Gastrocnemius medialis (tissue), 4 donors: ENCODE data around the gene PDSS2. TPM values are rescaled to one million over a fixed set of nuclear protein-coding genes. Genes with fewer than 3 reads are reported as not detected.

ENCODE experiments used
- ATAC-seq, 2 donors: fragments of 150-250 bp; one replicate each; pipeline ENCODE4 v1.9.1; 2016
- DNase-seq, 2 donors: peaks; one replicate each; pipeline ENCODE4 v3.0.0-alpha.2; 2019
- H3K27ac ChIP-seq, 4 donors: fragments of 200-600 bp; sonication (generic); 1 replicate in 1 of 4; 2 replicates in 3 of 4; pipeline ENCODE4 v1.5.1; 2016 to 2018; ENCODE audit warnings: mild to moderate bottlenecking in 2 of 4, moderate library complexity in 1 of 4
- H3K27me3 ChIP-seq, 3 donors: fragments of 200-600 bp; sonication (generic) in 2 of 3; 1 replicate in 1 of 3; 2 replicates in 2 of 3; pipeline versions ENCODE4 v1.5.1 to v1.6.0; 2016 to 2019; ENCODE audit warnings: mild to moderate bottlenecking in 1 of 3, moderate library complexity in 1 of 3
- H3K36me3 ChIP-seq, 2 donors: fragments of 200-600 bp; sonication (generic) in 1 of 2; one replicate each; pipeline ENCODE4 v1.5.1; 2017 to 2018
- H3K4me1 ChIP-seq, 2 donors: fragments of 200-600 bp; sonication (generic) in 1 of 2; one replicate each; pipeline ENCODE4 v1.5.1; 2016 to 2017; ENCODE audit warnings: mild to moderate bottlenecking in 2 of 2
- H3K4me3 ChIP-seq, 4 donors: fragments of 200-600 bp; sonication (generic) in 3 of 4; 1 replicate in 1 of 4; 2 replicates in 3 of 4; pipeline ENCODE4 v1.5.1; 2016 to 2019; ENCODE audit warnings: mild to moderate bottlenecking in 2 of 4
- H3K9me3 ChIP-seq, 3 donors: fragments of 200-600 bp; sonication (generic) in 2 of 3; 1 replicate in 1 of 3; 2 replicates in 2 of 3; pipeline ENCODE4 v1.5.1; 2016 to 2019
- CTCF ChIP-seq, 5 experiments: fragments of 450-650 bp in 3 of 5; fragments of 200-600 bp in 2 of 5; sonication (generic) in 2 of 5; IDR thresholded peaks in 4 of 5; conservative IDR thresholded peaks in 1 of 5; 1 replicate in 4 of 5; 2 replicates in 1 of 5; pipeline ENCODE4 v1.5.1; 2016 to 2019; ENCODE audit warnings: antibody characterized with exemption in 5 of 5, mild to moderate bottlenecking in 3 of 5, moderate library complexity in 3 of 5
- POLR2A ChIP-seq, 2 donors: fragments of 450-650 bp; IDR thresholded peaks; one replicate each; pipeline ENCODE4 v1.6.1; 2017; ENCODE audit warnings: antibody characterized with exemption in 2 of 2, mild to moderate bottlenecking in 2 of 2, moderate library complexity in 2 of 2
- in situ Hi-C, 4 donors: fragments of 200-750 bp; cut with MboI; loops; one replicate each; pipeline versions ENCODE4 v1.15.0 to v1.8.0; 2017; ENCODE audit warnings: low sequenced_read_pairs in 4 of 4
- intact Hi-C: fragments of 100-400 bp; cut with DNase I; formaldehyde crosslinking; loops from one replicate; pipeline ENCODE4 v1.15.1; 2023; ENCODE audit warnings: low total_unique reads
- total RNA-seq, 4 donors: library from RNA; depleted of rRNA; stranded (reverse); fragments of >200 nt; gene quantifications; one replicate each; pipeline versions ENCODE4 v1.1.0 to v1.2.3, GENCODE V29; 2016

The PDSS2 gene
- total RNA-seq, 4 donors from 2014 or later: 6.6 to 14.3 (median 10.0) TPM

GRCh38 chr6:107186047-107186446 lies 273.3 kb downstream of the PDSS2 start:
- in situ Hi-C loops: no loop called here
- Histone ChIP-seq H3K9me3 (no peaks in the 10 kb centered on the region), H3K36me3 (no peaks in the 10 kb centered on the region), H3K4me3 (no peak overlapping the region), H3K27ac (no peak overlapping the region), H3K4me1 (no peaks in the 10 kb centered on the region), H3K27me3 (no peaks in the 10 kb centered on the region)
- intact Hi-C loops: no loop called here
- ATAC-seq (no peak), DNase-seq (no peak)
- TF ChIP-seq POLR2A (IDR thresholded peaks at IDR 0.05) (no peak), CTCF (IDR thresholded peaks at IDR 0.05 in 4 of 5, conservative IDR thresholded peaks at IDR 0.05 in 1 of 5) (no peak)

DNA sequence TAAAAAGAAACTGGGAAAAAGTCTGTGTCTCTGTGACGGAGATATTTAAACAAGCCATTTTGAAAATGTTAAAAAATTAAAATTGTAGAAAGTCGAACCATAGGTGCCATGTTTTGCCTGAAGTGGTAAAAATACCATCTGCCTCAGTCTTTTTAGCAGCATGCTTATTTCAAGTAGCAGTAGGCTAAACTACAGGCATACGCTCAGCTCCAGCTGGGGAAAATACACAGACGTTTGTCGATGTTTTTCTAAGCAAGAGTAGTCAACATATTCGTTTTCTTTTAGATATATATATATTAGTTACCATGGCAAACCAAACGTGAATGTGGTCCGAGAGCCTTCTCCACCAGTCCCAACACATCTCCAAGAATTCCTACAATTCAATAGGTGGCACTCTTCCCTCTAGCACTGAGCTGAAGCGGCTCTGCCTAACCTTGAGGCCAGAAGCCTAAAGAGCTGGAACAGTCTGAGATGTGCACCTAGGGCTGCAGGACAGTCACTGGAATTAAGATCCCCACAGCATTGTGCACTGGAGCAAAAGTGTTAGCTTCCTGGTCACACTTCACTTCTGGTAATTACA lies 273.9 kb downstream of the PDSS2 start:
- H3K27ac ChIP-seq: no peak overlapping the region
- ATAC-seq (peak in 1 of 2 donors; percentile 49), DNase-seq (no peak)
- no peaks in the 10 kb centered on the region for H3K27me3 ChIP-seq
- H3K9me3 ChIP-seq: no peaks in the 10 kb centered on the region
- H3K36me3 ChIP-seq: no peaks in the 10 kb centered on the region
- in situ Hi-C loops: no loop called here
- TF ChIP-seq POLR2A (IDR thresholded peaks at IDR 0.05) (no peak), CTCF (IDR thresholded peaks at IDR 0.05 in 4 of 5, conservative IDR thresholded peaks at IDR 0.05 in 1 of 5) (no peak)
- H3K4me3 ChIP-seq: no peak overlapping the region
- no peaks in the 10 kb centered on the region for H3K4me1 ChIP-seq
- intact Hi-C loops: no loop called here

DNA sequence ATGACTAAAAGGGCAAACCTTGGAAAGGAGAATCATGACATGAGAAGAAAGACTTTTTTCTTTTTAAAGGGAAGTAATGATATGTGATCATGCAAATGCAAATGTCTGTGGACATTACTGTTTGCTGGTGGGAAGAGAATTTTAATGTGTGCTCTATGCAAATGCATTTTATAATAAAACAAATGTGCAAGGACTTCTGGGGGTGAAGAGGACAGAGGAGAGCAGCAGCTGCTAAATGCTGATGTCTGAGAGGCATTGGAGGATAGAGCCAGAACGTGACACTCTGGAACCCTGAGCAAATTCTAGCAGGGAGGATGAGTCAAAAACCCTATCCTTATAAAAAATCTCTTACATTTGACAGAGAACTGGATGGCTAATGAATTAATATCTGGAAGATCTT lies 274.9 kb downstream of the PDSS2 start:
- no peak overlapping the region for H3K4me3 ChIP-seq
- no peaks in the 10 kb centered on the region for H3K9me3 ChIP-seq
- no peak for DNase-seq
- no peaks in the 10 kb centered on the region for H3K4me1 ChIP-seq
- no peaks in the 10 kb centered on the region for H3K36me3 ChIP-seq
- no peak for ATAC-seq
- H3K27ac ChIP-seq: no peak overlapping the region
- TF ChIP-seq CTCF (IDR thresholded peaks at IDR 0.05 in 4 of 5, conservative IDR thresholded peaks at IDR 0.05 in 1 of 5) (no peak), POLR2A (IDR thresholded peaks at IDR 0.05) (no peak)
- in situ Hi-C loops: no loop called here
- intact Hi-C loops: no loop called here
- H3K27me3 ChIP-seq: no peaks in the 10 kb centered on the region

DNA sequence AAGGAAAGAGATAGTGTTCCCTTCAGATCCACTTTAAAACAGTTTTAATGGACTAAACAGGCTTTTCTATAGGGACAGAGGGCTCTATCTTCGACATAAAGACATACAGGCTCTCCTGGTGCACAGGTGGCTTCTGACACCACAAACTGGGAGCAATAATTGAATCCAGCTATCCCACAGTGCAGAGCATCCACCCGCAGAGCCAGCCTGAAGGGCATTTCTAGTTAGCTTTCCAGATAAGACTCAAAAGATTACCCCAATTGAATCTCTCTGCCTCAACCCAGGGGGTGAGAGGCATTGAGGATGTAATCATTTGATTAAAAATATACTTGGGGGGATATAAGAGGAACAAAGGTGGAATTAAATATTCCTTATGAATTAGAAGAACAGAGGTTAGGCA lies 279.3 kb downstream of the PDSS2 start:
- Histone ChIP-seq H3K9me3 (no peaks in the 10 kb centered on the region), H3K4me3 (no peak overlapping the region), H3K27me3 (no peaks in the 10 kb centered on the region), H3K36me3 (no peaks in the 10 kb centered on the region), H3K27ac (no peak overlapping the region), H3K4me1 (no peaks in the 10 kb centered on the region)
- no peak for DNase-seq
- in situ Hi-C loops (no loop called here), intact Hi-C loops (no loop called here)
- TF ChIP-seq CTCF (IDR thresholded peaks at IDR 0.05 in 4 of 5, conservative IDR thresholded peaks at IDR 0.05 in 1 of 5) (no peak), POLR2A (IDR thresholded peaks at IDR 0.05) (no peak)
- ATAC-seq: no peak

GRCh38 chr6:107179004-107179403 lies 280.4 kb downstream of the PDSS2 start:
- no peak overlapping the region for H3K27ac ChIP-seq
- H3K9me3 ChIP-seq: no peaks in the 10 kb centered on the region
- no peaks in the 10 kb centered on the region for H3K4me1 ChIP-seq
- intact Hi-C loops: no loop called here
- H3K4me3 ChIP-seq: no peak overlapping the region
- TF ChIP-seq CTCF (IDR thresholded peaks at IDR 0.05 in 4 of 5, conservative IDR thresholded peaks at IDR 0.05 in 1 of 5): peak in 1 of 5 experiments; percentile 22
- TF ChIP-seq POLR2A (IDR thresholded peaks at IDR 0.05): no peak
- in situ Hi-C loops: no loop called here
- no peaks in the 10 kb centered on the region for H3K36me3 ChIP-seq
- ATAC-seq (no peak), DNase-seq (no peak)
- no peaks in the 10 kb centered on the region for H3K27me3 ChIP-seq
